Colon (tissue), 2 donors: Measurements from ENCODE around the gene CYTH4.

Experiments used
- FAIRE-seq: peaks from 2 replicates; lab custom pipeline; 2012; peaks lifted over from hg19 to GRCh38; lab: Jason Lieb, UNC
- donor health status: control.
- donor health status: control.

CYTH4 gene

GRCh38 chr22:37270928-37271650, 11.2 kb upstream of the CYTH4 start:
- no peak for FAIRE-seq

DNA sequence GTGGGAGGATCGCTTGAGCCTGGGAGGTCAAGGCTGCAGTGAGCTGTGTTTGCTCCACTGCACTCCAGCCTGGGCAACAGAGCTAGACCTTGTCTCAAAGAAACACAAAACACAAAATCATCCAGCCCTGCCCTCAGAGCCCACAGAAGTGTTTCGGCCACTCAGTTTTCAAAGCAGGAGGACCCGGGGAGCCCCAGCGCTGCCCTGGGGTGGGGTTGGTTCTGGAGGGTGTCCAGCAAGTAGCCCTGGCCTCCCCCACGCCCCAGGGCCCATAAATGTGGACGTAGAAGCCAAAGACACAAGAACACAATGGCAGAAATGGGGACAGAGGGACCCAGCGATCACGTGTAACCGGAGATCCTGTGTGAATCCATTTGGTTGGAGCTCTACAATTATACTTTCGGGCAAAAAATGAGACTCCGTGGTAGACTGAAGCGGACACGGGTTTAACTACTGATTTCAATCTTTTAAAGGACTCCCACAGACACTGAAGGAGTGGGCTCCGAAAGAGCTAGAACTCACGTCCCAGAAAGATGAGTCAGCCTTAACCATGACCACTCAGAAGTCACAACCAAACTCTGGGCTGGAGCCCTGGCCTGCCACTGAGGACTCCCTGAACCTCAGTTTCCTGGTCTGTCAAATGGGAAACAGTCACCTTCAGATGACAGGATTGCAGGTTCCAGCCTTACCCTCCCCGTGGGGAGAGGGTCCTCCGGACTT, 9.0 kb upstream of the CYTH4 start:
- FAIRE-seq = no peak

DNA sequence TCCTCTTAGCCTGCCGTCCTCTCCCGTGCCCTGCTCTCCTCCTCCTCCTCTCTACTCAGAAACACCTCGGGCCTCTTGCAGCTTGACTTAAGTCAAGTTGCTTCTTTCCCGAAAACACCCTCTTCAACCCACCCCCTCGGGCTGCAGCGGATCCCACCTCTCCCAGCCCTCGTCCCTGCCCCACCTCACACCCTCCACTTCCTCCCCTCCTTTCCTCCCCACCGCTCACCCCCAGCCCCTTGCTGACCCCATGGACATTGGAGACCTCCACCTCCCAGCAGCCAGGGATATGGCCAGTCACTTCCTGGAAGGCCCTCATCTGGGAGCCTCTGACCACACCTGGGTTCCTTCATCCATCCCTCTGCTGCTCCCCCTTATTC, 8.5 kb upstream of the CYTH4 start:
- FAIRE-seq = no peak

GRCh38 chr22:37274380-37274862, 7.9 kb upstream of the CYTH4 start:
- no peak for FAIRE-seq

DNA sequence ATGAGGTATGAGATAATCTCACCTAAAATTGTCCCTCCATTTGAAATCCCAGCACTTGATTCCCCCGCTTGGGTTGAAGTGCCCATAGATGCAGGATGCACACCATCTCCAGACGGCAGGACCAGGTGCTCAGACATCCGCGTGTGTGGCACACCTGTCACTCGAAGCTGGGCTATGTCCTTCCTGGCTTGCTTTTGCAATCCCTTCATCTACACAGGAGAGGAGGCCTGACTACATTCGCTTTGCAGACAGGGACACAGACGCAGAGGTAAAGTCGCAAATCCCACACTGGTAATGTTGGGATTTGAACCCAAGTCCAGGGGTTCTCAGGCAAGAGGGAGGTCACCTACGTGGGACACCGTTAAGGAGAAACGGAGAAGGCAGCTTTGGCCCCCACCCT, 7.2 kb upstream of the CYTH4 start:
- no peak for FAIRE-seq

- no peak for FAIRE-seq
Observed at GRCh38 chr22:37275622-37276021, 6.7 kb upstream of the CYTH4 start.

- FAIRE-seq = no peak
Observed at GRCh38 chr22:37276776-37277175, 5.5 kb upstream of the CYTH4 start.

DNA sequence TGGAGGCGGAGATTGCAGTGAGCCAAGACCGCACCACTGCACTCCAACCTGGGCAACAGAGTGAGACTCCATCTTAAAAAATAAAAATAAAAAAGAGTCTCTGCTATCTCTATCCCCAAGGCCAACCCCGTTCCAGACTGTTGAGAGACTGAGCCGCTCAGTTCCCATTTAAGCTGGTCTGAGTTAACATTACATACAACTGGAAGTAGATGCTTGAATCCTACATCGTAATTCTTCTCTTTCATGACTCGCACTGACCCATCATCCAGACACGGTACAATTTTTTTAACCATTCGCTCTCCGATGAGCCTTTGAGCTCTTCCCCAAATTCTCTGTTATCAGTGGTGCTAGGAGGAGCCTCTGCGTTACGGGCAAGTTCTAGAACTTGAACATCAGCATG, 4.9 kb upstream of the CYTH4 start:
- FAIRE-seq = no peak

DNA sequence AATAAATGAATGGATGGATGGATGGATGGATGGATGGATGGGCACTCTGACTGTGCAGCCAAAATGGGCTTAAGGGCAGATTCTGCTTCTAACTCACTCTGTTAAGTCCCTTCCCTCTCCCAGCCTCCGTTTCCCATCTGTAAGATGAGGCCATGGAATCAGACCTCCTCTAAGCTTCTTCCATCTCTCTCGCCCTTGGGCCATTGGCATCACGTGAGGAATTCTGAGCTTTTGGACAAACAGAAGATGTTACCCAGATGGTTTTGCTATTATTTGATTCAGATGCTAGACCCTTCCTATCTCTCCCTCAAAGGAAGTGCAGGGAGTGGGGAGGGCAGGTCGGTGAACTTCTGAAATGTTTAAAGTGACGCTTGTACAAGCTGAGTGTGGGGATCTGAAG, 4.0 kb upstream of the CYTH4 start:
- no peak for FAIRE-seq

- FAIRE-seq = no peak
Observed at GRCh38 chr22:37279331-37280181, 2.8 kb upstream of the CYTH4 start.

GRCh38 chr22:37280718-37281117, 1.6 kb upstream of the CYTH4 start:
- no peak for FAIRE-seq

GRCh38 chr22:37281195-37281594, 1.1 kb upstream of the CYTH4 start:
- FAIRE-seq = no peak

DNA sequence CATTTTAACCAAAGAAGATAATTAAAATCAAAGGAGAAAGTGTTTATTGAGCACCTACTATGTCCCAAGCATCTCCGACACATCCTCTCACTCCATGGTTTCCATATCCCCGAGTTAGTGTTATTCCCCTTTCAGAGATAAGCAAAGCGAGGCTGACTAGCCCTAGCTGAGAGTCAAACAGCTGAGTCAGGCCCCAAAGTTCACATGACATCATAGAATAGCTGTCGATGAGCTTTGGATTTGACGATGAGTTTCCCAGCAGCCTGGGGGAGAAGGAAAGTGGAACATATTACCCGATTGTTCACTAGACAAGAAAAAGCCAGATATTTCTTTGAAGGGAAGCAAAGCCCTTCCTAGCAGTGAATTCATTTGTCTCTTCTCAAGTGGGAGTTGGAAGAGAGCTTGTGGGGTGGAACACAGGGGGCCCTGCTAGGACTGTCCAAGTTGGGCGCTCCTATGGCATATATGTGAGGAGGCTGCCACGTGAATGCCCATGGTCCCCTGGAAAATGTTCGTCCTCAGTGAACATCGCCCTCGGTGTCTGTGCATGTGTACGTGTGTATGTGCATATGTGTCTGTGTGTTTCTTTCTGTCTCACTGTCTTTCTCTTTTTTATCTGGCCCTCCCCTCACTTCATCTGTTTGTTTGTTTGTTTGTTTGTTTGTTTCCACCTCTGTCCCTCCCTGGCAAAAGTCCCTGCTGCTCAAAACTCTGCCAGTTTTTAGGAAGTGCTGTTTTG, 493 bp upstream of the CYTH4 start:
- FAIRE-seq = no peak

GRCh38 chr22:37283393-37283937, 1.2 kb downstream of the CYTH4 start:
- FAIRE-seq = no peak

GRCh38 chr22:37284126-37284804, 2.0 kb downstream of the CYTH4 start:
- no peak for FAIRE-seq

- FAIRE-seq = no peak
Observed at GRCh38 chr22:37284805-37285355, 2.6 kb downstream of the CYTH4 start.

- FAIRE-seq = no peak
Observed at GRCh38 chr22:37285937-37286336, 3.6 kb downstream of the CYTH4 start.

DNA sequence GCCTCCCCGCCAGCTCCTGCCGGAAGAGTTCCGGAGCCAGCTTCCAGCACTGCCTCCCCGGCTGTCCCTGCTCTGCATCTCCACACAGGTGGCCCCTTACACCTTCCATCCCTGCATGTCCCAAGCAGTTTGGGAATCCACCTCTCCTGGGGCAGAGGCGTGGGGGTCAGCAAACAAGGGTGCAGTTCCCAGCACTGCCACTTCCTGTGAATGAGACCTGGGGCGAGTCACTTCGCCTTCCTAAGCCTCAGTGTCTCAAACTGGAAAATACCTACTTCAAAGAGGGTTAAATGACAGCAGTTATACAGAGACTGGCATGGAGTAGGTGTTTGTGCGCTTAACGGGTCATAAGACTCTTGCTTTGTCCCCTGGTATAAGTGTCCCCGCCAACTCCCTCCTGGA, 5.2 kb downstream of the CYTH4 start:
- FAIRE-seq = no peak

- FAIRE-seq = no peak
Observed at GRCh38 chr22:37288521-37288920, 6.2 kb downstream of the CYTH4 start.

DNA sequence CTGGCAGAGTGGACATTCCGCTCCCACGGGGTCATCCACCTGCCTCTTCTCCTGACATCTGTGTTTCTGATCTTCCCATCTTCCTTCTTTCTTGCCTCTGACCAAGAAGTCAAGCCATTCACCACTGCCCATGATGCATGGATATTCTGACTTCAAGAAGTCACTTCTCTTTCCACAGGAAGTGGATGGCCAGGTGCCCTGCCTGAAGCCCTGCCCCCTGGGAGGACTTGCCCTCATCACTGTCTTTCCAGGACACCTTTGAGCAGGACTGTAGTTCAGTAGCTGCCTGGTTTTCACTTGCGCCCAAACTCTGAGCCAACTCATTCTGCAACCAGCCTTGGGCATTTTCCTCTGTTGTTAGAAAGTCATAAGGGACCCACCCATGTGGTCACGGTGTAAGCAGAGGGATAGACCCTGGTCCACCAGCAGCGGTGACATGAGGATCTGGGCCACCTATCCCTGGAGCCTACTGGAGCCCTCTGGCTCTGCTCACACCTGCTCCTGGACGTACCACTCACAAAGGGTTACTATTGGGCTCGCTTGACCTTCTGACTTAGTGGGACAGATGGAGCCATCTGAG, 6.9 kb downstream of the CYTH4 start:
- FAIRE-seq = no peak

DNA sequence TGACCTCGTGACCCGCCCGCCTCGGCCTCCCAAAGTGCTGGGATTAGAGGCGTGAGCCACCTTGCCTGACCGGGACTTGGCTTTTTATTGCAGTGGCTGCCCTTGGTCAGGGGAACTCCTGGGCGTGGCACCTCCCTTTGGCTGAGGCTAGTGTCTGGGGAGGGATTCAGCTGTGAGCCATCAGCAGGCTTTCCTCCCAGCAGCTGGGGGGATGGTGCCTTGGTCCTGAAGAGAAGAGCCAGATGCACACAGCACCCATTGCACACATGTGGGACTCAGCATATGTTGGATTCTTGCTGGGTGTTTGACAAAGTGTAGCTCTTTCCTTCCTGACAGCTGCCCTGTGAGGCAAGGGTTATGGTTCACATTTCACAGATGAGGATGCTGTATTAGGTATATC, 8.4 kb downstream of the CYTH4 start:
- FAIRE-seq = no peak
